T-helper 2 cell treated with Interferon-gamma antibody and Interleukin-4, amounts not matched to agents 100 ng/mL and 5 ng/mL, for 36 hours (primary cell): Measurements from ENCODE around the gene CCN6. TPM values are rescaled to one million over a fixed set of nuclear protein-coding genes. Genes with fewer than 3 reads are reported as not detected.

Experiments
- intact Hi-C: fragments of 100-400 bp; cut with micrococcal nuclease; formaldehyde crosslinking; loops from one replicate; pipeline ENCODE4 v1.15.1; 2023
- total RNA-seq: library from RNA; stranded (reverse); gene quantifications from 2 replicates; pipeline ENCODE4 v1.2.3, GENCODE V29; 2022

The CCN6 gene
- total RNA-seq, 1 donor from 2014 or later, result not detected

- intact Hi-C loops, result no loop called here
Measured at GRCh38 chr6:112109262-112109661, 55.4 kb downstream of the CCN6 start.

GRCh38 chr6:112113431-112113830, 59.5 kb downstream of the CCN6 start:
- intact Hi-C loops, result no loop called here

- intact Hi-C loops, result no loop called here
Measured at GRCh38 chr6:112113918-112114317, 60.0 kb downstream of the CCN6 start.

GRCh38 chr6:112114577-112115223, 60.8 kb downstream of the CCN6 start:
- intact Hi-C loops, result no loop called here

GRCh38 chr6:112116221-112116620, 62.3 kb downstream of the CCN6 start:
- intact Hi-C loops, result no loop called here

GRCh38 chr6:112117554-112117953, 63.6 kb downstream of the CCN6 start:
- intact Hi-C loops, result no loop called here

- intact Hi-C loops, result no loop called here
Measured at GRCh38 chr6:112118034-112118433, 64.1 kb downstream of the CCN6 start.

Other genes with a start within 250 kb of the CCN6 start
- gene FYN, start 180.7 kb upstream of the CCN6 start, total RNA-seq, result 119 and 125 TPM in 2 replicates
- 15.4 and 17.2 TPM in 2 replicates for gene TUBE1, start 33.4 kb downstream of the CCN6 start, total RNA-seq
- gene FAM229B, start 33.5 kb downstream of the CCN6 start, total RNA-seq, result 1.1 and 1.2 TPM in 2 replicates
- not detected in 2 replicates for gene LAMA4, start 200.5 kb downstream of the CCN6 start, total RNA-seq